Measurements from ENCODE around the gene INVS.

DNA sequence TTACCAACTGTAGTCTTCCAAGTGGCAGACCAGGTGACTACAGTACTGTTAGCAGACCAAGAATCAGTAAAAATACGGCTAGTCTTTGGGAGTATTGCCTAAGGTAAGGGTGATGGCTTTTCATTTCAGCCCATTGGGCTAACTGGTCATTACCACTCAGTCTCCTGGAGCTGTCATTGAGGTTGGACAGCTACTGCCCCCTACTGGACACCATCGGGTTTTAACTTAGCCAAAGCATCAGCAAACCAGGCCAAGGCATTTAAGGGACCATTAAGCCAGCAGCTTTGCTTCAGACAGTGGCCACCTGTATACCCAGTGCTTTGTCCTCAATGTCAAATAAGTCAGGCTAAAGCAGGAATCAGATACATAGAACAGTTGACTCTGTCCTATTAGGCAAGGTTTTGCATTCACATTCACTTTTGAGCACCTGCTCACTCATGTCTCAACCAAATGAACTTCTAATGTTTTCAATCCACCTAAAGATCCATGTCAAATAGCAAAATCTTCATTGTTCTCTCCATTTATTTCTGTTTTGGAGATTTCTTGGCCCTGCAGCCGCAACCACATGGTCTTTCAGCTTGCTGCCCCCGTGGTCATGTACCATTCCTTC, 117.2 kb downstream of the INVS start:
- TF ChIP-seq SMC3 (IDR thresholded peaks at IDR 0.05; ENCODE audit: low read depth, low read length), result peak; percentile 50
- no peak for TF ChIP-seq NRF1 (IDR thresholded peaks at IDR 0.05; ENCODE audit: low read depth, low read length)

Measured in SK-N-SH (cell line).